ENCODE results near the gene LRG1.

DNA sequence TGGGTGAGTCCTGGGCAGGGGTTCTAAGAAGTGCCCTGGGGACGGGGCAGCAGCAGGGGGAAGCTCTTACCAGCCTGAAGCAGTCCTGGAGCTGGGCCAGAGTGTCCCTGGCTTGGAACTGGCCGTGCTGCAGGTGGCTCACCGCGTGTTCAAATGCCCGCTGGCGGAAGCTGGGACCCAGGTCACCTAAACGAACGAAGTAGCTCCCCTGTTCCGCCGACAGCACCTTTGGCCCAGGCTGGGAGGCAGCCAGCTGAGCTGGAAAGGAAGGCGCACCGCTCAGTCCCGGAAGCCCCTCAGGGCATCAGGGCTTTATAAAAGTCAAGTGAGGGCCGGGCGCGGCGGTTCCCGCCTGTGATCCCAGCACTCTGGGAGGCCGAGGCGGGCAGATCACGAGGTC lies 31.1 kb downstream of the LRG1 start:
- TF ChIP-seq CTCF (IDR thresholded peaks at IDR 0.05) (no peak), POLR2A (IDR thresholded peaks at IDR 0.05) (no peak)

Measured in adrenal gland (tissue), 5 donors.